GM12891 (cell line): ENCODE results near the gene NCOA3.
"Not testable (repeated sequence)": the region's sequence is repeated elsewhere in the genome, so short reads cannot be mapped to it uniquely, and the experiment has no call there.

ENCODE experiments used
- PAX5 ChIP-seq: IDR thresholded peaks from 2 replicates; pipeline ENCODE4 v1.6.1; 2011; ENCODE audit warnings: low read length, moderate library complexity, mild to moderate bottlenecking; ENCODE audit not compliant: insufficient read depth, severe bottlenecking
- POLR2A ChIP-seq: IDR thresholded peaks from 2 replicates; pipeline ENCODE4 v1.6.1; 2011; ENCODE audit warnings: low read depth, low read length, control low read depth
- POLR2AphosphoS5 ChIP-seq: IDR thresholded peaks from 2 replicates; pipeline ENCODE4 v1.6.1; 2011; ENCODE audit warnings: low read depth, low read length, control low read depth
- SPI1 ChIP-seq: IDR thresholded peaks from 2 replicates; pipeline ENCODE4 v1.6.1; 2011; ENCODE audit warnings: low read depth, low read length, control low read depth
- TAF1 ChIP-seq: IDR thresholded peaks from 2 replicates; pipeline ENCODE4 v1.6.1; 2011; ENCODE audit warnings: low read depth, low read length, control low read depth

- not testable (repeated sequence) for TF ChIP-seq POLR2A, POLR2AphosphoS5, SPI1, PAX5, TAF1
Observed at GRCh38 chr20:47458280-47459050, 43.2 kb upstream of the NCOA3 start.
